GM18502 (cell line): Measurements from ENCODE around the gene CCDC24.

Experiments used
- ATAC-seq: cut with Tn5 transposase; IDR thresholded peaks from one replicate; pipeline ENCODE4 v1.9.1; 2021; ENCODE audit warnings: mild to moderate bottlenecking; ENCODE audit not compliant: unreplicated experiment, poor library complexity

CCDC24 gene

DNA sequence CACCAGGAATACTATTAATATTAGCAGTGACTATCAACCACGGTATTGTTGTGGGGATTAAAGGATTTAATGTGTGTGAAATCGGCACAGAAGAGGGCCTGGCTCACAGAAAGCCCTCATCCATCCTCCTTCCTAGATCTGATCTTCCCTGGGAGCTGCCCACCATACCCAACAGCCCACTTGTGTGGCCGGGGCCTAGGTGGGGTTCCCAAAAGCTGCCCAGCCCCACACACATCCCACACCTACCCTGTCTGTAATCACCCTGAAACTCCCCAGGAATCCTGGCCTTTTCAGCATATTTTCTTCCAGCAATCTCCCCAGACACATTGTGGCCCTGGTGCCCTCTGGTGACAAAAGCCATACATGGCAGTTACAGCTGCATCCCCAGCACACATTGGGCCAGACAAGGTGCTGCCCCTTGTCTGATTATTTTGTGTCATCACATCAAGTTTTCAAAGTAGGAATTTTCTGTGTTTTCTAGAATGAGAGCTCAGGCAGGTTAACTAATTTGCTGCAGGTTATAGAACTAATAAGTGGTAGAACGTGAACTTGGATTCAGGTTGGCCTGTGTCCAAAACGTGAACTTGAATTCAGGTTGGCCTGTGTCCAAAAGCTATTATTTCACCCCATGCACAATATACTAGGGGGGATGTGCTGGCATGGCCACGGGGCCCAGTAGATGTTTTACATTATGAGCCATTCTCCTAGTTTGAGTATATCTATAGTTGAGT is 45.2 kb downstream of the CCDC24 start:
- no peak for ATAC-seq

GRCh38 chr1:44037154-44037553 is 45.8 kb downstream of the CCDC24 start:
- no peak for ATAC-seq

DNA sequence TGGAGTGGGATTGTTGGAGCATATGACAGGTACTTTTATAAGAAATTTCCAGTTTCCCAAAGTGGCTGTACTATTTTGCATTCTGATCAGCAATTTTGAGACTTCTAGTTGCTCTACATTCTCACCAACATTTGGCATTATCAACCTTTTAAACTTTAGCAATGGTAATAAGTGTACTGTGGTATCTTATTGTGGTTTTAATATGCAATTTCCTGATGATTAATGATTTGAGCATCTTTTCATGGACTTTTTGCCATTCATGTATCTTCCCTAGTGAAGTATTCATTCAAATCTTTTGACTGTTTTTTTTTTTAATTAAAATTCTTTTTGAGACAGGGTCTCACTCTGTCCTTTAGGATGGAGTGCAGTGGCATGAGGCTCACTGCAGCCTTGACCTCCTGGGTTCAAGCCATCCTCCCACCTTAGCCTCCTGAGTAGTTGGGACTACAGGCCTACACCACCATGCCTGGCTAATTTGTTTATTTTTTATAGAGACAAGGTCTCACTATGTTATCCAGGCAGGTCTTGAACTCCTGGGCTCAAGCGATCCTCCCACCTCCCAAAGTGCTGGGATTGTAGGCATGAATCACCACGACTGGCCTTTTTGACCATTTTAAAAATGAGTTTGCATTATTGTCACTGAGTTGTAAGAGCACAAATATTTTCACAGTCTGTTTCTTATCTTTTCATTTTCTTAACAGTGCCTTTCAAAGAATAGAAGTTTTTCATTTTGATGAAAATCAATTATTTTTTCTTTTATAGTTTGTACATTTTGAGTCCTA is 47.7 kb downstream of the CCDC24 start:
- ATAC-seq: no peak

- ATAC-seq: no peak
These were observed 49.0 kb downstream of the CCDC24 start for GRCh38 chr1:44040418-44040817.

- no peak for ATAC-seq
These were observed 49.4 kb downstream of the CCDC24 start for GRCh38 chr1:44040846-44041245.

DNA sequence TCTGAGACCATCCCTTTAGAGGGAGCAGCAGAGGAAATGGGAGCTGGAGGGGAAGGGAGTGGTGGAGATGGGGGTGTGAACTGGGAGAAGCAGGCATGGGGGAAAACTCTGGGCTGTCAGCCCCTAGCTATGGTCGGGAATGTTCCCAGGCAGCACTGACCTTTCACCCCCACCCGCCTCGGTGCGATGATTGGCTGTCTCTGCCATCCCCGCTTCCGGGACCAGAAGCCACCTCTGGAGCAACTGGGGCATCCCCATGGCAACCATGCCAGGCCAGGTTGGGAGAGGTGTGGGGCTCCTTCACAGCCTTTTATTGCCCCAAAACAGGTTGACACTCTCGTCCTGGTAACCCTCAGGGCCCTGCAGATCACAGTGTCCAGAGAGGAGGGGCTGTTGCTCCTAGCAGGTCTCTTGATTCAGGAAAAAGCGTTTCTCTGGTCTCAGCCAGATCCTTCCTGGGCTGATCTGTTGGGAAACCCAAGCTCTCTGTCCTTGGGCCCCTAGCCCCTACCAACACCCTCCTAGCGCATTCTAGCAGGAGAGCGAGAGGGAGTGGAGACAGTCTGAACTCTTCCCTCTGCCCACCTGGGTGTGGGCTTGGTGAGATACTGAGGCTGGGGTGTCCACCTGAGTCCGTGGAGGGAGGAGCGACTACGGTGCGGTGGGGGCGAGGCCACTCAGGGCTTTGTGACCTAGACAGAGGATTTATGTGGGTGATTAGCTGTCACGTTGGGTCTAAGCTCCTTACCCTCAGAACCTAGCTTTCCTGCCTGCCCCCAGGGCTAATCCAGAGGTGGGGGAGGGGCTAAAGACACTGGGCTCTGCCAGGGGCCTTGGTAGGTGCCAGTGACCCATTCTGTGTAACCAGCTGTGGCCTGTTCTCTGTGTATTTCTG is 52.0 kb downstream of the CCDC24 start:
- no peak for ATAC-seq

- ATAC-seq: no peak
These were observed 52.8 kb downstream of the CCDC24 start for GRCh38 chr1:44044071-44044801.

GRCh38 chr1:44045064-44045463 is 53.7 kb downstream of the CCDC24 start:
- ATAC-seq: no peak
